GM23338 (cell line): ENCODE measurements around the gene SLC25A6.

ENCODE experiments used
- CTCF ChIP-seq, 2 experiments: fragments of 200-600 bp in 1 of 2; sonication (generic) in 1 of 2; conservative IDR thresholded peaks; 2 replicates each; pipeline versions ENCODE4 v1.5.1 to v1.6.1; 2016 to 2017; ENCODE audit warnings: antibody characterized with exemption in 2 of 2, low read depth in 2 of 2, mild to moderate bottlenecking in 2 of 2, moderate library complexity in 1 of 2
- EZH2 ChIP-seq: fragments of 200-600 bp; sonication (generic); IDR thresholded peaks from one replicate; pipeline ENCODE4 v1.8.0; 2017; ENCODE audit warnings: antibody characterized with exemption, mild to moderate bottlenecking, low read depth; ENCODE audit not compliant: unreplicated experiment
- EZH2phosphoT487 ChIP-seq: fragments of 200-600 bp; sonication (generic); IDR thresholded peaks from one replicate; pipeline ENCODE4 v1.8.1; 2018; ENCODE audit warnings: antibody characterized with exemption; ENCODE audit not compliant: unreplicated experiment
- JUNB ChIP-seq: IDR thresholded peaks from one replicate; pipeline ENCODE4 v1.6.1; 2016; ENCODE audit warnings: antibody characterized with exemption; ENCODE audit not compliant: unreplicated experiment
- POLR2AphosphoS5 ChIP-seq: IDR thresholded peaks from 2 replicates; pipeline ENCODE4 v1.6.1; 2016; ENCODE audit warnings: antibody characterized with exemption, low read depth
- ZNF114 ChIP-seq: fragments of 250-450 bp; sonication (Bioruptor Pico); IDR thresholded peaks from 2 replicates; pipeline ENCODE4 v1.5.0; 2020; ENCODE audit warnings: mild to moderate bottlenecking, moderate library complexity

- TF ChIP-seq EZH2phosphoT487 = no peak
- no peak for TF ChIP-seq CTCF (conservative IDR thresholded peaks at IDR 0.05; ENCODE audit: low read depth in 2 of 2)
- TF ChIP-seq POLR2AphosphoS5 = no peak
- TF ChIP-seq EZH2 = no peak
- no peak for TF ChIP-seq JUNB
- TF ChIP-seq ZNF114 (CRISPR knock-in tag) = no peak
Observed at GRCh38 chrX:1386338-1387127, 5.4 kb downstream of the SLC25A6 start.
